ENCODE data around the gene APOL3.

GRCh38 chr22:36163497-36163896 lies 2.9 kb upstream of the APOL3 start:
- TF ChIP-seq, protein P1, sequence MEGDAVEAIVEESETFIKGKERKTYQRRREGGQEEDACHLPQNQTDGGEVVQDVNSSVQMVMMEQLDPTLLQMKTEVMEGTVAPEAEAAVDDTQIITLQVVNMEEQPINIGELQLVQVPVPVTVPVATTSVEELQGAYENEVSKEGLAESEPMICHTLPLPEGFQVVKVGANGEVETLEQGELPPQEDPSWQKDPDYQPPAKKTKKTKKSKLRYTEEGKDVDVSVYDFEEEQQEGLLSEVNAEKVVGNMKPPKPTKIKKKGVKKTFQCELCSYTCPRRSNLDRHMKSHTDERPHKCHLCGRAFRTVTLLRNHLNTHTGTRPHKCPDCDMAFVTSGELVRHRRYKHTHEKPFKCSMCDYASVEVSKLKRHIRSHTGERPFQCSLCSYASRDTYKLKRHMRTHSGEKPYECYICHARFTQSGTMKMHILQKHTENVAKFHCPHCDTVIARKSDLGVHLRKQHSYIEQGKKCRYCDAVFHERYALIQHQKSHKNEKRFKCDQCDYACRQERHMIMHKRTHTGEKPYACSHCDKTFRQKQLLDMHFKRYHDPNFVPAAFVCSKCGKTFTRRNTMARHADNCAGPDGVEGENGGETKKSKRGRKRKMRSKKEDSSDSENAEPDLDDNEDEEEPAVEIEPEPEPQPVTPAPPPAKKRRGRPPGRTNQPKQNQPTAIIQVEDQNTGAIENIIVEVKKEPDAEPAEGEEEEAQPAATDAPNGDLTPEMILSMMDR (IDR thresholded peaks at IDR 0.05), result no peak
- TF ChIP-seq POLR2A (IDR thresholded peaks at IDR 0.05), result no peak

All from testis (tissue), 2 donors.